Sciatic nerve (tissue), 2 donors: ENCODE results near the gene OLFML1. TPM values are rescaled to one million over a fixed set of nuclear protein-coding genes. Genes with fewer than 3 reads are reported as not detected.

ENCODE experiments used
- ATAC-seq: fragments of 200-7000 bp; cut with Tn5 transposase; one replicate; pipeline ENCODE4 v1.9.1; 2020; ENCODE audit warnings: mild to moderate bottlenecking, moderate library complexity
- DNase-seq: peaks from one replicate; pipeline ENCODE4 v3.0.0-alpha.2; 2020; ENCODE audit warnings: low spot score
- intact Hi-C: fragments of 100-400 bp; cut with DNase I; formaldehyde crosslinking; loops from one replicate; pipeline ENCODE4 v1.14.2; 2022
- total RNA-seq: library from RNA; stranded (reverse); fragmentation: NEBNext Ultra II Directional; extraction: Animal tissue kit (Norgen Biotek cat#: 25700); gene quantifications from one replicate; pipeline ENCODE4 v1.2.1, GENCODE V29; 2021
- donor health status: DM: no; HTN: no; CAD: no.
- donor health status: DM: no; HTN: no; CAD: no.

Gene OLFML1
- total RNA-seq, 1 donor from 2014 or later, result 27.2 TPM

- intact Hi-C loops, result no loop called here
- no peak for DNase-seq
- ATAC-seq, result no peak
Measured at GRCh38 chr11:7469351-7469865, 15.9 kb upstream of the OLFML1 start.

- DNase-seq (no peak), ATAC-seq (no peak)
- intact Hi-C loops, result no loop called here
Measured at GRCh38 chr11:7471071-7471470, 14.2 kb upstream of the OLFML1 start.

GRCh38 chr11:7473717-7474116, 11.6 kb upstream of the OLFML1 start:
- ATAC-seq, result no peak
- intact Hi-C loops, result no loop called here

GRCh38 chr11:7480113-7480512, 5.2 kb upstream of the OLFML1 start:
- intact Hi-C loops, result no loop called here
- ATAC-seq, result peak; percentile 62
- DNase-seq, result no peak

More at GRCh38 chr11:7473717-7474116, 11.6 kb upstream of the OLFML1 start:
- no peak for DNase-seq

- ATAC-seq (no peak), DNase-seq (no peak)
- intact Hi-C loops, result no loop called here
Measured at GRCh38 chr11:7484131-7484530, 1.2 kb upstream of the OLFML1 start.

GRCh38 chr11:7484645-7485044, 661 bp upstream of the OLFML1 start:
- no peak for DNase-seq
- ATAC-seq, result no peak
- intact Hi-C loops, result no loop called here

- no peak for DNase-seq
- intact Hi-C loops, result no loop called here
- ATAC-seq, result peak; percentile 5
Measured at GRCh38 chr11:7486098-7486780, 933 bp downstream of the OLFML1 start.

- peak; percentile 59 for DNase-seq
- peak; percentile 60 for ATAC-seq
- intact Hi-C loops, result no loop called here
Measured at GRCh38 chr11:7486781-7487140, 1.5 kb downstream of the OLFML1 start.

GRCh38 chr11:7487360-7487759, 2.1 kb downstream of the OLFML1 start:
- intact Hi-C loops, result no loop called here
- DNase-seq (no peak), ATAC-seq (no peak)

- intact Hi-C loops, result no loop called here
- DNase-seq, result no peak
- no peak for ATAC-seq
Measured at GRCh38 chr11:7488681-7489080, 3.4 kb downstream of the OLFML1 start.

- ATAC-seq, result no peak
- intact Hi-C loops, result no loop called here
- no peak for DNase-seq
Measured at GRCh38 chr11:7489376-7489775, 4.1 kb downstream of the OLFML1 start.

GRCh38 chr11:7490054-7490453, 4.7 kb downstream of the OLFML1 start:
- DNase-seq (no peak), ATAC-seq (peak; percentile 74)
- intact Hi-C loops, result no loop called here

GRCh38 chr11:7490535-7490934, 5.2 kb downstream of the OLFML1 start:
- intact Hi-C loops, result no loop called here

GRCh38 chr11:7492253-7492652, 6.9 kb downstream of the OLFML1 start:
- DNase-seq, result no peak
- ATAC-seq, result peak; percentile 69
- intact Hi-C loops, result no loop called here

More at GRCh38 chr11:7490535-7490934, 5.2 kb downstream of the OLFML1 start:
- ATAC-seq (peak; percentile 55), DNase-seq (no peak)

GRCh38 chr11:7493670-7494069, 8.4 kb downstream of the OLFML1 start:
- no peak for ATAC-seq

GRCh38 chr11:7494086-7494745, 8.9 kb downstream of the OLFML1 start:
- no peak for ATAC-seq
- intact Hi-C loops, result no loop called here

More at GRCh38 chr11:7493670-7494069, 8.4 kb downstream of the OLFML1 start:
- DNase-seq, result no peak
- intact Hi-C loops, result no loop called here

GRCh38 chr11:7495882-7496551, 10.7 kb downstream of the OLFML1 start:
- ATAC-seq (peak; percentile 46), DNase-seq (no peak)
- intact Hi-C loops, result no loop called here

More at GRCh38 chr11:7494086-7494745, 8.9 kb downstream of the OLFML1 start:
- no peak for DNase-seq

- intact Hi-C loops, result no loop called here
- no peak for DNase-seq
- ATAC-seq, result no peak
Measured at GRCh38 chr11:7498193-7498592, 12.9 kb downstream of the OLFML1 start.

- ATAC-seq (no peak), DNase-seq (no peak)
- intact Hi-C loops, result no loop called here
Measured at GRCh38 chr11:7499081-7499480, 13.8 kb downstream of the OLFML1 start.

- intact Hi-C loops, result no loop called here
- no peak for DNase-seq
- no peak for ATAC-seq
Measured at GRCh38 chr11:7500251-7500650, 14.9 kb downstream of the OLFML1 start.
